ENCODE results near the gene TMPRSS5. TPM values are rescaled to one million over a fixed set of nuclear protein-coding genes. Genes with fewer than 3 reads are reported as not detected.

Gene TMPRSS5
- total and polyA plus RNA-seq, 2 of the 8 experiments (the other 6 are each of a cell fraction or from before 2014, with no cell fraction given) = 0.54 to 0.78 TPM

DNA sequence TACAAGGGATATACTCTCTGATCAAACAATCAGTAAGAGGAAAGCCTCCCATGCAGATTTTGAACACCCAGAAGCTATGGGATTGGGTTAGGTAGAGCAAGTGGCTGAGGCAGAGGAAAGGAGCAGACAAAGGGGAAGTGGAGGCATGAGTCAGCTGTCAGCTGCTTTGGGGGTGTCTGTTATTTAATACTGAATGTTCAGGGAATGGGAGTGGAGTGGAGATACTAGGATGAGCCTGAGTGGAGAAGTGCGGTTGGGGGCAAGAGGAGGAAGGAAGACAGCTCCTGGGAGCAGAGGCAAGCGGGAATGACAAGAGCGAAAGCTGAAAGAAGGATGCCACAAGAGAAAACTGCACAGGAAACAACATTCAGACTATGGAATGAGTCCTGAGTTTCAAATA lies 22.7 kb upstream of the TMPRSS5 start:
- no peaks in the 10 kb centered on the region for H3K79me1 ChIP-seq (ENCODE audit: low read depth, low read length)
- WGBS, 2 experiments (ENCODE audit: extremely low coverage in 1 of 2, insufficient coverage in 1 of 2, insufficient read length in 1 of 2, insufficient replicate concordance in 2 of 2, low coverage in 1 of 2, low lambda C conversion rate in 2 of 2, missing lambda C conversion rate in 1 of 2) = 93% methylated on average over 3 of the region's 3 CpGs; no CpG with 5 or more reads in 1 of the 2 experiments
- no peak overlapping the region for H4K5ac ChIP-seq (ENCODE audit: insufficient read length, low read depth, low read length)
- H3K4me3 ChIP-seq (ENCODE audit: extremely low read depth in 1 of 4, insufficient read depth in 2 of 4, low read depth in 3 of 4, low read length in 4 of 4) = no peak overlapping the region
- no peaks in the 10 kb centered on the region for H4K20me1 ChIP-seq (replicated peaks in 1 of 2; ENCODE audit: control insufficient read depth in 1 of 2, insufficient read depth in 2 of 2, low read length in 2 of 2)
- H3K56ac ChIP-seq (replicated peaks; ENCODE audit: insufficient read length, low read depth, low read length) = no peak overlapping the region
- no peak overlapping the region for H3K4me2 ChIP-seq (ENCODE audit: insufficient read depth in 1 of 2, low read depth in 2 of 2, low read length in 2 of 2)
- no peak overlapping the region for H2BK15ac ChIP-seq (ENCODE audit: low read length)
- H3K4ac ChIP-seq (replicated peaks; ENCODE audit: insufficient read length, low read depth, low read length) = no peak overlapping the region
- H3K9me3 ChIP-seq (ENCODE audit: insufficient read depth in 2 of 2, low read depth in 1 of 2, low read length in 1 of 2) = no peaks in the 10 kb centered on the region
- no peak overlapping the region for H4K91ac ChIP-seq (replicated peaks; ENCODE audit: insufficient read length, low read length)
- H3K79me2 ChIP-seq (ENCODE audit: control insufficient read depth in 1 of 2, insufficient read depth in 2 of 2, low read length in 2 of 2) = no peaks in the 10 kb centered on the region
- H2BK12ac ChIP-seq (ENCODE audit: low read depth, low read length) = no peak overlapping the region
- CTCF ChIA-PET (ENCODE audit: partially characterized antibody) = interaction anchor here (0.5 to 5.8 kb wide), 18 partner anchors 12 to 1143 kb away, joined by 3 to 64 read pairs (median 8); no protein-coding TSS in a partner anchor
- H3K23me2 ChIP-seq (ENCODE audit: low read depth, low read length) = no peaks in the 10 kb centered on the region
- H2BK20ac ChIP-seq (ENCODE audit: low read length) = no peak overlapping the region
- DNase-seq (ENCODE audit: low read depth in 1 of 2, low spot score in 2 of 2) (no peak), FAIRE-seq (no peak)
- H3K18ac ChIP-seq (ENCODE audit: extremely low read depth, low read length) = no peak overlapping the region
- no peak overlapping the region for H3K9ac ChIP-seq (replicated peaks in 1 of 4; ENCODE audit: extremely low read depth in 1 of 4, low read depth in 3 of 4, low read length in 3 of 4)
- TF ChIP-seq HDAC2 (IDR thresholded peaks at IDR 0.05; ENCODE audit: borderline replicate concordance in 1 of 2, low read depth in 2 of 2, low read length in 2 of 2) (no peak), CTBP2 (IDR thresholded peaks at IDR 0.05; ENCODE audit: borderline replicate concordance, insufficient read depth, insufficient read length, low read length) (no peak), POLR2AphosphoS5 (IDR thresholded peaks at IDR 0.05; ENCODE audit: low read depth, low read length) (no peak), MAFK (IDR thresholded peaks at IDR 0.05; ENCODE audit: low read depth, low read length) (no peak), RXRA (IDR thresholded peaks at IDR 0.05; ENCODE audit: insufficient read depth, low read depth, low read length) (no peak), EZH2 (IDR thresholded peaks at IDR 0.05; ENCODE audit: low read depth, low read length, severe bottlenecking) (no peak), SP2 (IDR thresholded peaks at IDR 0.05; ENCODE audit: low read length) (no peak), NANOG (IDR thresholded peaks at IDR 0.05; ENCODE audit: insufficient read depth, low read depth, low read length, poor library complexity, severe bottlenecking) (no peak), BCL11A (IDR thresholded peaks at IDR 0.05; ENCODE audit: low read depth in 2 of 2, low read length in 2 of 2) (no peak), TEAD4 (IDR thresholded peaks at IDR 0.05; ENCODE audit: low read depth, low read length) (no peak), SRF (IDR thresholded peaks at IDR 0.05; ENCODE audit: low read depth, low read length) (no peak)
- H3K23ac ChIP-seq (ENCODE audit: insufficient read length) = no peak overlapping the region
- H2BK120ac ChIP-seq (replicated peaks; ENCODE audit: low read depth, low read length) = no peak overlapping the region
- H4K8ac ChIP-seq (ENCODE audit: extremely low read depth, insufficient read depth, low read length) = no peak overlapping the region
- H3K4me1 ChIP-seq (replicated peaks in 1 of 4; ENCODE audit: control insufficient read depth in 3 of 4, insufficient read depth in 4 of 4, low read length in 3 of 4) = no peaks in the 10 kb centered on the region
- H2AFZ ChIP-seq (ENCODE audit: low read length) = no peak overlapping the region
- no peak overlapping the region for H3K14ac ChIP-seq (ENCODE audit: insufficient read length)
- no peak overlapping the region for H2BK5ac ChIP-seq (ENCODE audit: low read depth, low read length)
- H3K27me3 ChIP-seq (replicated peaks in 1 of 4; ENCODE audit: control insufficient read depth in 3 of 4, extremely low read depth in 1 of 4, insufficient read depth in 3 of 4, low read length in 3 of 4) = no peaks in the 10 kb centered on the region
- POLR2A ChIA-PET (ENCODE audit: partially characterized antibody) = interaction anchor here (2.3 kb wide), 1 partner anchor 12 kb away, joined by 8 read pairs; no protein-coding TSS in a partner anchor
- no peak overlapping the region for H3K27ac ChIP-seq (ENCODE audit: low read depth, low read length)
- peaks cover 0 to 7% (median 3%) of the 10 kb centered on the region in 4 experiments; a peak in 4 of 8 replicates for H3K36me3 ChIP-seq (ENCODE audit: control insufficient read depth in 2 of 4, insufficient read depth in 4 of 4, low read length in 3 of 4)
- no peak overlapping the region for H2AK5ac ChIP-seq (ENCODE audit: low read depth, low read length)
